Measurements from ENCODE around the gene GLRA2. TPM values are rescaled to one million over a fixed set of nuclear protein-coding genes. Genes with fewer than 3 reads are reported as not detected.

Gene GLRA2
- total RNA-seq (not detected), polyA plus RNA-seq (not detected)

- H3K36me3 ChIP-seq (ENCODE audit: control insufficient read depth in 4 of 4, insufficient read depth in 3 of 4, low read depth in 1 of 4, low read length in 3 of 4) = no peaks in the 10 kb centered on the region
- no peaks in the 10 kb centered on the region for H3K9me3 ChIP-seq (ENCODE audit: control insufficient read depth in 4 of 4, low read length in 3 of 4)
- 5% methylated on average over 17 of the region's 17 CpGs for WGBS
- no peaks in the 10 kb centered on the region for H3K27me3 ChIP-seq (ENCODE audit: control insufficient read depth in 4 of 4, insufficient read depth in 4 of 4, low read length in 3 of 4)
- no peak within 1 kb of the TSS for H3K27ac ChIP-seq (ENCODE audit: low read depth in 1 of 2, low read length in 2 of 2)
- no peak for DNase-seq (ENCODE audit: low spot score)
- H3K4me3 ChIP-seq (ENCODE audit: low read depth in 1 of 3, low read length in 3 of 3) = no peak within 1 kb of the TSS
- H3K9ac ChIP-seq (ENCODE audit: low read depth in 1 of 2, low read length in 2 of 2) = no peak within 1 kb of the TSS
- H3K4me1 ChIP-seq (ENCODE audit: control insufficient read depth in 4 of 4, insufficient read depth in 4 of 4, low read length in 3 of 4) = no peaks in the 10 kb centered on the region
- TF ChIP-seq REST (IDR thresholded peaks at IDR 0.05) (peak; percentile 97), NR2F2 (IDR thresholded peaks at IDR 0.05) (no peak)
Measured at GRCh38 chrX:14529290-14529989, at the start of gene GLRA2. GLRA2 (plus strand) TSS chrX:14529536; CDS start chrX:14530058, 522 bp downstream.

DNA sequence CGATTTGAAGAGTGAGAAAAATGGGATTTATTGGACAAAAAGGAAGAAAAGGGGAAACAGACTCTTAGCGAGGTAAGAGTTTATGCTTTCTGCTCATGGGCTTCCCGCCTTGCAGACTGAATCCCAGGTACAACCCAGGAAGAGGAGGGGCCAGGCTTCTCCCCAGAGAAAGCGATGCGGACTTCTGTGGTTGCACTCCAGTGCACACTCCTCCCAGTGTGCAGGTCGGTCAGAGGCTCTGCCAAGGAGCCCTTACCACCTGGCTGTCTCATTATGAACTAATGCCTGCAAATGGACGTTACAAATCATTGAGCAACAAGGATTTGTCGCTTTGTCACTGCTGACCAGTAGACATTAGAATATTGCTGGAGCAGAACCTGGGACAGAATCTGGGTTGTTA is 39.9 kb upstream of the GLRA2 start:
- no peak overlapping the region for H3K27ac ChIP-seq (ENCODE audit: low read depth in 1 of 2, low read length in 2 of 2)
- H3K4me3 ChIP-seq (ENCODE audit: low read depth in 1 of 3, low read length in 3 of 3) = no peak overlapping the region
- H3K4me1 ChIP-seq (ENCODE audit: control insufficient read depth in 4 of 4, insufficient read depth in 4 of 4, low read length in 3 of 4) = no peaks in the 10 kb centered on the region
- H3K9ac ChIP-seq (ENCODE audit: low read depth in 1 of 2, low read length in 2 of 2) = no peak overlapping the region
- WGBS = 76% methylated on average over 8 of the region's 8 CpGs
- H3K9me3 ChIP-seq (ENCODE audit: control insufficient read depth in 4 of 4, low read length in 3 of 4) = no peaks in the 10 kb centered on the region
- H3K36me3 ChIP-seq (ENCODE audit: control insufficient read depth in 4 of 4, insufficient read depth in 3 of 4, low read depth in 1 of 4, low read length in 3 of 4) = no peaks in the 10 kb centered on the region
- no peak for TF ChIP-seq GABPA (IDR thresholded peaks at IDR 0.05 in 1 of 2, conservative IDR thresholded peaks at IDR 0.05 in 1 of 2)
- peaks cover 0 to 2% (median 0%) of the 10 kb centered on the region in 4 donors for H3K27me3 ChIP-seq (ENCODE audit: control insufficient read depth in 4 of 4, insufficient read depth in 4 of 4, low read length in 3 of 4)
- no peak for DNase-seq (ENCODE audit: low spot score)

DNA sequence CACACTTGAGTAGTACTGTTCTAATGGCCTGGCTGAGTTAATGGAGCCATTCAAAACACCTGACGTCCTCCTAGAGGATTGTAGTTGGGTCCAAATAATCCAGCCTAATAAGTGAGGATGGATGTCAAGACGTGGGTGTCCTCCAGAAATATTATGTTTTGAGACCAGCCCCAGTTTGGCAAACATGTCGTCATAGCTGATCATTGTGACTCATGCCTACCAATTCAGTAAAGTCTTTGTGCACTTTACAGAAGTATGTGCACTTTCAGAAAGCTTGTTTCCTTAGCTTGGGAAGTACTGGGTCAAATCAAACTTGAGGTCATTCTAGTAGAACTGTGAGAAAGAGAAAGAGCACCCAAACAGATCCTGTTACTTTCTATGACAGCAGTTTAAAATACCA is 37.6 kb upstream of the GLRA2 start:
- H3K36me3 ChIP-seq (ENCODE audit: control insufficient read depth in 4 of 4, insufficient read depth in 3 of 4, low read depth in 1 of 4, low read length in 3 of 4) = no peaks in the 10 kb centered on the region
- H3K27me3 ChIP-seq (ENCODE audit: control insufficient read depth in 4 of 4, insufficient read depth in 4 of 4, low read length in 3 of 4) = peaks cover 0 to 2% (median 0%) of the 10 kb centered on the region in 4 donors
- no peaks in the 10 kb centered on the region for H3K4me1 ChIP-seq (ENCODE audit: control insufficient read depth in 4 of 4, insufficient read depth in 4 of 4, low read length in 3 of 4)
- TF ChIP-seq, protein P1, sequence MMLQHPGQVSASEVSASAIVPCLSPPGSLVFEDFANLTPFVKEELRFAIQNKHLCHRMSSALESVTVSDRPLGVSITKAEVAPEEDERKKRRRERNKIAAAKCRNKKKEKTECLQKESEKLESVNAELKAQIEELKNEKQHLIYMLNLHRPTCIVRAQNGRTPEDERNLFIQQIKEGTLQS (IDR thresholded peaks at IDR 0.05) = no peak
- TF ChIP-seq JUND (IDR thresholded peaks at IDR 0.05) (no peak), GABPA (IDR thresholded peaks at IDR 0.05 in 1 of 2, conservative IDR thresholded peaks at IDR 0.05 in 1 of 2) (no peak), REST (IDR thresholded peaks at IDR 0.05) (no peak), RXRA (IDR thresholded peaks at IDR 0.05) (no peak)
- TF ChIP-seq, protein P2, sequence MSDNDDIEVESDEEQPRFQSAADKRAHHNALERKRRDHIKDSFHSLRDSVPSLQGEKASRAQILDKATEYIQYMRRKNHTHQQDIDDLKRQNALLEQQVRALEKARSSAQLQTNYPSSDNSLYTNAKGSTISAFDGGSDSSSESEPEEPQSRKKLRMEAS (IDR thresholded peaks at IDR 0.05) = no peak
- H3K9me3 ChIP-seq (ENCODE audit: control insufficient read depth in 4 of 4, low read length in 3 of 4) = no peaks in the 10 kb centered on the region
- no peak overlapping the region for H3K9ac ChIP-seq (ENCODE audit: low read depth in 1 of 2, low read length in 2 of 2)
- 61% methylated on average over 3 of the region's 3 CpGs for WGBS
- H3K4me3 ChIP-seq (ENCODE audit: low read depth in 1 of 3, low read length in 3 of 3) = no peak overlapping the region
- no peak overlapping the region for H3K27ac ChIP-seq (ENCODE audit: low read depth in 1 of 2, low read length in 2 of 2)
- DNase-seq (ENCODE audit: low spot score) = no peak
